Measurements from ENCODE around the gene PRM2. TPM values are rescaled to one million over a fixed set of nuclear protein-coding genes. Genes with fewer than 3 reads are reported as not detected.
"Not testable (repeated sequence)": the region's sequence is repeated elsewhere in the genome, so short reads cannot be mapped to it uniquely, and the experiment has no call there.

Gene PRM2
- polyA plus RNA-seq, 1 experiment: not detected

DNA sequence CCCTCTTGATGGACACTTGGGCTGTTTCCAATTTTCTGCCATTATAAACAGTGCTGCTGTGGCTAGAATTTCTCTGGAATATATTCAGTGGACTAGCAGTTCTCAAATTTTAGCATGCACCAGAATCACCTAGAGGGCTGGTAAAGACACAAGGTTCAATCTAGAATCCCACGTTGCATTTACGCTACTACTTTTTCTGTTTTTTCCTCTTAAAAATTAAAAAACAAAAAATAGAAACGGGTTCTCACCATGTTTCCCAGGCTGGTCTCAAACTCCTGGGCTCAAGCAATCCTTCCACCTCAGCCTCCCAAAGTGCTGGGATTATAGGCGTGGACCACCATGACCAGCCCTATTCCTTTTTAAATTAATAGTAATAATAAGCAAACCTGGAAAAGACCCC, 19.4 kb upstream of the PRM2 start:
- POLR2A ChIA-PET: no interaction called here
- DNase-seq (ENCODE audit: low read depth, low spot score): no peak
- CTCF ChIA-PET: no interaction called here
- Histone ChIP-seq H3K4me3 (ENCODE audit: low read depth, low read length) (no peak overlapping the region), H3K9me3 (ENCODE audit: control insufficient read depth, insufficient read depth, low read length) (no peaks in the 10 kb centered on the region), H3K27me3 (ENCODE audit: control insufficient read depth, insufficient read depth, low read length) (peaks cover 3% of the 10 kb centered on the region), H3K27ac (ENCODE audit: low read depth, low read length) (no peak overlapping the region)
- no peak for TF ChIP-seq CTCF (IDR thresholded peaks at IDR 0.05; ENCODE audit: low read depth, low read length)

- CTCF ChIA-PET: no interaction called here
- Histone ChIP-seq H3K27me3 (ENCODE audit: control insufficient read depth, insufficient read depth, low read length) (peaks cover 14% of the 10 kb centered on the region), H3K9me3 (ENCODE audit: control insufficient read depth, insufficient read depth, low read length) (no peaks in the 10 kb centered on the region), H3K27ac (ENCODE audit: low read depth, low read length) (no peak overlapping the region), H3K4me3 (ENCODE audit: low read depth, low read length) (no peak overlapping the region)
- TF ChIP-seq CTCF (IDR thresholded peaks at IDR 0.05; ENCODE audit: low read depth, low read length): no peak
- DNase-seq (ENCODE audit: low read depth, low spot score): no peak
- POLR2A ChIA-PET: interaction anchor here (0.7 kb wide), 1 partner anchor 8 kb away, joined by 3 read pairs; no protein-coding TSS in a partner anchor
These were observed 15.9 kb upstream of the PRM2 start for GRCh38 chr16:11292076-11292748.

DNA sequence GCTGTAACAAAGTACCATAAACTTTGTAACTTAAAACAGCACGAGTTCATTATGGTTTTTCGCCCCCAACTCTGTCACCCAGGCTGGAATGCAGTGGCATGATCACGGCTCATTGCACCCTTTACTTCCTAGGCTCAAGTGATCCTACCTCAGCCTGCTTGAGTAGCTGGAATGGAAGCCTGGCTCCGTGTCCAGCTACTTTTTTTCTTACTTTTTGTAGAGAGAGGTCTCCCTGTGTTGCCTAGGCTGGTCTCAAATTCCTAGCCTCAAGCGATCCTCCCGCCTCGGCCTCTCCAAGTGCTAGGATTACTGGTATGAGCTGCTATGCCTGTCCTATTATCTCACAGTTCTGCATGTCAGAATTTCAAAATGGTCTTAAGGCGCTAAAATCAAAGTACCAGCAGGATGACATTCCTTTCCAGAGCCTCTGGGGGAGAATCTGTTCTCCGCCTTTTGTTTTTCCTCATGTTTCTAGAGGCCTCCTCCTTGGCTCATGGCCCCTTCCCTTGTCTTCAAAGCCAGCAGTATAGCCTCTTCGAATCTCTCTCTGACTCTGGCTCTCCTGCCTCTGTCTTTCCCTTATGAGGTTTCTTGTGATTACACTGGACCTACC, 14.9 kb upstream of the PRM2 start:
- ChIA-PET CTCF (interaction anchor here (0.7 kb wide), 1 partner anchor 36 kb away, joined by 3 read pairs; no protein-coding TSS in a partner anchor), POLR2A (no interaction called here)
- peaks cover 14% of the 10 kb centered on the region for H3K27me3 ChIP-seq (ENCODE audit: control insufficient read depth, insufficient read depth, low read length)
- H3K4me3 ChIP-seq (ENCODE audit: low read depth, low read length): no peak overlapping the region
- no peak overlapping the region for H3K27ac ChIP-seq (ENCODE audit: low read depth, low read length)
- no peaks in the 10 kb centered on the region for H3K9me3 ChIP-seq (ENCODE audit: control insufficient read depth, insufficient read depth, low read length)
- DNase-seq (ENCODE audit: low read depth, low spot score): no peak
- no peak for TF ChIP-seq CTCF (IDR thresholded peaks at IDR 0.05; ENCODE audit: low read depth, low read length)

DNA sequence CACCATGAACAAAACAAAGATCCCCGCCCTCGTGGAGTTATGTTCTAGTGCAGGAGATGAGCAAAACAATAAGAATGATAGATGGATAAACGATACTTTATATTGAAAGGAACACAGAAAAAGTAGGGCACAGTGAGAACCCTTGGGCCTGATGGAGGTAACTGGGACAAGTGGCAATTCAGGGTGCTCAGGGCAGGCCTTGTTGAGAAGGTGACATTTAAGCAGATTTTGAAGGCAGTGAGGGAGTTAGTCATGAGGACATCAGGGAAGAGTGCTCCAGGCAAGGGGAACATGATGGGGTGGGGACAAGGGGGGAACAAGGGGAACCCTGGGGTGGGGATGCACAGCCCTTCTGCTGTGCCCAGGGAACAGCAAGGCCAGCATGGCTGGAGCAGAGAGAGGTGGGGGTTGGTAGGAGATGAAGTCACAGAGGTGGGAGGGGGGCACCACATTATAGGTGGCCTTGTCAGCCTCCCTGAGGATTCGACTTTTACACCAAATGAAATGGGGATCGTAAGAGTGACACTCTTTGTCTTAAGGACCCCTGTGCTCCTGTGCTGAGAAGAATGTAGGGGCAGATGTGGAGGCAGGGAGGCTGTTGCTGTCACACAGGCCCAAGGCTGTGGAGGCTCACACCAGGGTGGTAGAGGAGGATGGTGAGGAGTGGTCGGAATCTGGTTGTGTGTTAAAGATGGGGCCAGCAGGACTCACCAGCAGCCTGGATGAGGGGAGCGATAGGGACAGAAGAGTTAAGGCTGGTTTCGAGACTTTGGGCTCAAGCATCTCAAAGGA, 14.0 kb upstream of the PRM2 start:
- POLR2A ChIA-PET: no interaction called here
- CTCF ChIA-PET: no interaction called here
- Histone ChIP-seq H3K4me3 (ENCODE audit: low read depth, low read length) (no peak overlapping the region), H3K27me3 (ENCODE audit: control insufficient read depth, insufficient read depth, low read length) (peaks cover 12% of the 10 kb centered on the region), H3K27ac (ENCODE audit: low read depth, low read length) (no peak overlapping the region), H3K9me3 (ENCODE audit: control insufficient read depth, insufficient read depth, low read length) (no peaks in the 10 kb centered on the region)
- TF ChIP-seq CTCF (IDR thresholded peaks at IDR 0.05; ENCODE audit: low read depth, low read length): no peak
- DNase-seq (ENCODE audit: low read depth, low spot score): no peak

DNA sequence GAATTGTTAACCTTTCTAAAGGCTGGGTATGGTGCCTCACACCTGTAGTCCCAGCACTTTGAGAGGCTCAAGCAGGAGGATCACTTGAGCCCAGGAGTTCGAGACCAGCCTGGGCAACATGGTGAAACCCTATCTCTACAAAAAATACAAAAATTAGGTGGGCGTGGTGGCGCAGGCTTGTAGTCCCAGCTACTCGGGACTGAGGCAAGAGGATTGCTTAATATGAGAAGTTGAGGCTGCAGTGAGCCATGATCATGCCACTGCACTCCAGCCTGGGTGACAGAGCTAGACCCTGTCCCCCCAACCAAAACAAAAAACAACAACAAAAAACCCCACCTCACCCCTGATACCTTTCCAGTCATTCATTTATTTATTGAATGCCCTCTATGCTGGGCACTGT, 13.4 kb upstream of the PRM2 start:
- H3K9me3 ChIP-seq (ENCODE audit: control insufficient read depth, insufficient read depth, low read length); CTCF ChIA-PET; H3K4me3 ChIP-seq (ENCODE audit: low read depth, low read length); DNase-seq (ENCODE audit: low read depth, low spot score); POLR2A ChIA-PET; H3K27ac ChIP-seq (ENCODE audit: low read depth, low read length): not testable (repeated sequence)
- peaks cover 12% of the 10 kb centered on the region for H3K27me3 ChIP-seq (ENCODE audit: control insufficient read depth, insufficient read depth, low read length)

Measured in AG04450 (cell line).